Retinal pigment epithelial cell (primary cell): ENCODE measurements around the gene PLXNB1.

Source experiments
- DNase-seq: peaks from one replicate; pipeline ENCODE4 v3.0.0-alpha.2; 2010; ENCODE audit warnings: low read depth
- H3K4me3 ChIP-seq: 2 replicates; pipeline ENCODE4 v1.5.1; 2011; ENCODE audit warnings: mild to moderate bottlenecking, low read length, control low read depth, moderate library complexity
- CTCF ChIP-seq: conservative IDR thresholded peaks from 2 replicates; pipeline ENCODE4 v1.5.1; 2011; ENCODE audit warnings: low read depth, low read length, control low read depth, inconsistent platforms

PLXNB1 gene

GRCh38 chr3:48446425-48447193 is 16.7 kb upstream of the PLXNB1 start, which contains the start of gene ATRIP:
TSS of gene ATRIP (plus strand) at chr3:48446737. CDS start at chr3:48446846, 109 bp downstream.
- TF ChIP-seq CTCF, result no peak
- DNase-seq, result no peak
- peak within 1 kb of the TSS; percentile 92 for H3K4me3 ChIP-seq

- H3K4me3 ChIP-seq, result peak overlapping the region; percentile 92
- DNase-seq, result no peak
- no peak for TF ChIP-seq CTCF
Measured at GRCh38 chr3:48446043-48446424, 16.1 kb upstream of the PLXNB1 start.

DNA sequence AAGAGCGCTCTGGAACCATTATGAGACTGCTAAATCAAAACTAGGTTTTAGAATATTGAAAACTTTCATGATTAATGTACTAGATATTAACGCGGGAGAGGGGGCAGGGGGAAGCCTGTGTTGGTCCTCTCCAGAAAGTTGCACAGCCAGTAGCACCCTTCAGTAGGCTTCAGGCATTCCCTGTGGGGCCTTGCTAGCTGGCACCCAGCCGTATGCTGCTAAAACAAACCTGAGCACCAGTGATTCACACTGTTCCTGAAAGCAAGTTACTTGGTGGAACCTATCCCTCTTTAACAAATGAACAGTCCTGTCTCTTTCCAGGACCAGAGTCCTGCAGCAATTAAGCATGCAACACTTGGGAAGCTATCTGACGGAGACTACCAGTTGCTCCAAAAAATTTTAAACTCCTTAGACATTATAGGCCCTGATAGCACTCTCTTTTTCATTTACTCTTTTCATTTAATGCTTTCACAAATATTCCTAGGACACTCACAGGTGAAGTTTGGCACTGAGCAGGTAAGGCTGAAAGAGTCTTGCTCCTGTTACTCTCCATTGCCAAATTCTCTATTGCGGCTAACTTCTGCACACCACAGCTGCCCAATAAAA is 15.5 kb upstream of the PLXNB1 start:
- no peak for DNase-seq
- peak overlapping the region; percentile 92 for H3K4me3 ChIP-seq
- no peak for TF ChIP-seq CTCF

GRCh38 chr3:48441940-48442339 is 12.1 kb upstream of the PLXNB1 start:
- no peak for TF ChIP-seq CTCF
- peak overlapping the region; percentile 87 for H3K4me3 ChIP-seq
- no peak for DNase-seq

- TF ChIP-seq CTCF, result no peak
- no peak for DNase-seq
- H3K4me3 ChIP-seq, result peak overlapping the region; percentile 87
Measured at GRCh38 chr3:48440590-48440958, 10.7 kb upstream of the PLXNB1 start.

DNA sequence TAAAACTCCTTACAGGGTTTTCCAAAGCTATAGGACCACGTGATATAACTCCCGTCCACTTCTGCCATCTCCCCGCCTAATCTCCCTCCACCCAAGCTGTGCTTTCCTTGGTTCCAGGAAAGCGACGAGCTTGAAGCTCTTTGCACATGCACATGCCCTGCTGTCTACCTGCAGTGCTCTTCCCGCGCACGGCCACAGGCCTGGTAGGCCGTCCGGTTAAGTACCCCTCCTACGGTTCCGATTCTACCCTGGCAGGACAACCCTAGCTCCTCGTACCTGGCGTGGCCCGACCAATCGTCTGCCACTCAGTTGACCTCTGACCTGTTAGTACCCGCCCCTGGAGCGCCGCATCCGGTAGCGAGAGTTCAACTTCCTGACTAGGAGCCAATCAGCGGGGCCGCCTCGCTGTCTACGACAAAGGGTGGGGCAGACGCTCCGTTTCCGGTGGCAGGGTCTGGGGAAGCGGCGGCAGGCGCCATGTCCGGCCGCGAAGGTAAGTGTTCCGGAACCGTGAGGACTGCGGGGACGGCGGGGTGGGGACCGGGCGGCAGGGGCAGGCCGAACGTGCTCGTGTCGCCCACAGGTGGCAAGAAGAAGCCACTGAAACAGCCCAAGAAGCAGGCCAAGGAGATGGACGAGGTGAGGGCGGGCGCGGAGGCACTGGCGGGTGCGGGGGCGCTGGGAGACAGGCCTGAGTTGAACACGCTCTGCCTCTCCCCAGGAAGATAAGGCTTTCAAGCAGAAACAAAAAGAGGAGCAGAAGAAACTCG is 10.1 kb upstream of the PLXNB1 start, which contains the start of the genes CCDC51 and TMA7:
Gene CCDC51, minus strand, starts transcription at position 300 of the 770 bp plus-strand sequence. CDS start 4,991 bp downstream, outside the sequence.
Gene TMA7, plus strand, starts transcription at position 438 of the 770 bp plus-strand sequence. Its CDS starts 40 bp downstream, at position 478.
- H3K4me3 ChIP-seq, result peak within 1 kb of the TSS; percentile 87
- TF ChIP-seq CTCF, result no peak
- DNase-seq, result peak; percentile 88
